IPS-NIHi7 (cell line): Measurements from ENCODE around the gene TMEM30B.
"Not testable (repeated sequence)": the region's sequence is repeated elsewhere in the genome, so short reads cannot be mapped to it uniquely, and the experiment has no call there.

Source experiments
- DNase-seq: peaks from one replicate; pipeline ENCODE4 v3.0.0; 2012; ENCODE audit warnings: mixed read lengths; ENCODE audit errors: extremely low spot score

Gene TMEM30B, protein sequence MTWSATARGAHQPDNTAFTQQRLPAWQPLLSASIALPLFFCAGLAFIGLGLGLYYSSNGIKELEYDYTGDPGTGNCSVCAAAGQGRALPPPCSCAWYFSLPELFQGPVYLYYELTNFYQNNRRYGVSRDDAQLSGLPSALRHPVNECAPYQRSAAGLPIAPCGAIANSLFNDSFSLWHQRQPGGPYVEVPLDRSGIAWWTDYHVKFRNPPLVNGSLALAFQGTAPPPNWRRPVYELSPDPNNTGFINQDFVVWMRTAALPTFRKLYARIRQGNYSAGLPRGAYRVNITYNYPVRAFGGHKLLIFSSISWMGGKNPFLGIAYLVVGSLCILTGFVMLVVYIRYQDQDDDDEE

DNA sequence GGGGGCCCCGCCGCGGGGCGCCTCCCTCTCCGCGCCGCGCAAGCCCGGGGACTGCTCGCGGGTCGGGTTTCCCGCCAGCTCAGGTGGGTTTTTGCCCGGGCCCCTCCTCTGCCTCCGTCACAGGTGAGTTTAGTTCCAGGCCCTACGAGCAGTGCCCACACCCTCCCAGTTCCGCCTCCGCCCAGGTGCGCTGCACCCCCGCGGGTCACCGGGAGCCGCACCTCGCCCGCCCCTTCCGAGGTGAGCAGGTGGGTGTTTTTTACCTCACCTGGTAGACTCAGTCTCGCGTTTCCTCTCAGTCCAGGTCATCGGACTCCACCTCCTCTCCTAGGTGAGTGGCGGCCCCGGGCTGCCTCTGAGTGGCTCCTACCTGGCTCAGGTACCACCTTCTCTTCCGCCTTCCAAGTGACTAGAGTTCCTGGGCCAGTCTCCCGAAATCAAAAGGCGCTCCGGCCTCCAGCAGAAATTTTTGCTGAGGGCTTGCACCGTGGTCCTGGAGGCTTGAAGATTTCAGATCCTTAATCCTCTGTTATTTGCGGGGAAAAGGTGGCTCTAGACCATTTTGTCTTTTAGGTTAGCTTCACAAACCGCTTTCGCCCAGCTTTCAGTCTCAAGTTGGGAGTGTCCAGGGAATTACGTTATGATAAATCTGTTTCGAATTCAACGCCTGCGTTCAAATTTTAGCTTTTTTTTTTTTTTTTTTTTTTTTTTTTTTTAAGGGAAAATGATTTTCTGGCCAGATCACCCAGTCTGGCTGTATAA is at the start of gene TMEM30B:
Gene TMEM30B (minus strand): TSS at position 153 of the 762 bp plus-strand sequence. CDS start 191 bp downstream, outside the sequence.
- peak; percentile 90 for DNase-seq

DNA sequence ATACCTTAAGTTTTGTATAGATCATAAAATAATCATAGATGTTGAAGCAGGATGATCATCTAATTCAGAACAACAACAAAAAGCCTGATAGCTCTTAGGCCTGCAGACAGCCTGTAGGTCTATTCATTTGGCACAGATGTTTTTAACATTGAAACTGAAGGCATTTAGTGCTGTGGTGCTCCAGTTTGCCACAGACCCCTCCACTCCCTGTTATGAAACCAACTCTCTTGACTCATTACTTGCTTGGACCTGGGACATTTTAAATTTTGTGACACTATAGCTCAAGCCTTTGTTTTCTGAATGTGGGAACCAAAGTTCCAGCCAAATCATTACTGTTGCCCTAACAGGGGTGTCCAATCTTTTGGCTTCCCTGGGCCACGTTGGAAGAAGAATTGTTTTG is 49.4 kb upstream of the TMEM30B start:
- DNase-seq, result no peak

DNA sequence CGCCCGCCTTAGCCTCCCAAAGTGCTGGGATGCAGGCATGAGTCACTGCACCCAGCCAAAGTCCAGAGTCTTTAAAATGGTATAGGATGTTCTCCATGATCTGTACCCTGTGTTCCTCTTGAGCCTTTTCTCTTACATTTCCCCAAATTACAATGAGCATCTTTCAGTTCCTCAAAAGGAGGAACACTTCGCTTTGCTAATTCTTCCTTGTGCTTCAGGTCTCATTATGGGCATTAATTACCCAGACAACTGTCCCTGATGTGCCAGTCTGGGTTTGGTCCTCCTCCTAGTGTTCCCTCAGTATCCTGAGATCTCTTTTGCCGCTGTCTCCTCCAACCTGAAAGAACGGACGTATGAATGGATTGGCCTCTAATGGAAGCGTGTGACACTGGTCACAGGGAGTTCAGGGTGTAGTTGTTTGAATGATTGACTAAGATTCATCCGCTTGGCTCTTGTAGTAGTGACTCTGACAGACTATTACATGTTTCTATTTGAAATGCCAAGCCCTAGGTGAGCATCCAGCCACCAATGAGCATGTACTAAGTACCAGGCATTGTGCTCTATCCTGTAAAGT is 48.4 kb upstream of the TMEM30B start:
- DNase-seq, result no peak

DNA sequence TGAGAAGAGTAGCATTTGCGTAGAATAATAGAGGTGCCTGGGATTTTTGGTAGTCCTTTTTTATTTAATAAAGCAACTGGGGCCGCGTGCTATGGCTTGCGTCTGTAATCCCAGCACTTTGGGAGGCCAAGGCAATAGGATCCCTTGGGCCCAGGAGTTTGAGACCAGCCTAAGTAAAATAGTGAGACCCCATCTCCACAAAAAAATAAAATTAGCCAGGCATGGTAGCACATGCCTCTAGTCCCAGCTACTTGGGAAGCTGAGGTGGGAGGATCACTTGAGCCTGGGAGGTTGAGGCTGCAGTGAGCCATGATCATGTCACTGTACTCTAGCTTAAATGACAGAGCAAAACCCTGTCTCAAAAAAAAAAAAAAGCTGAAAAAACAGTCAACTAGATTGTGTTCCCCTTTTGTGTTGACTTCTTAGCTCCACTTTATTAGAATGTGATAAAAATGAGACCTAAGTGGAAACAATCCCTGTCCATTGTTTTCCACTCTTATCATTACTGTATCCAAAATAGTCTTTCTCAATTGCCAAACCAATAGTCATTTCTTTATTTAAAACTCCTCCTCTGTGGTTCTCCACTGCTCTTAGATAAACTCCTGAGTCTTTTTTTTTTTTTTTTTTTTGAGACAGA is 47.6 kb upstream of the TMEM30B start:
- DNase-seq, result no peak

DNA sequence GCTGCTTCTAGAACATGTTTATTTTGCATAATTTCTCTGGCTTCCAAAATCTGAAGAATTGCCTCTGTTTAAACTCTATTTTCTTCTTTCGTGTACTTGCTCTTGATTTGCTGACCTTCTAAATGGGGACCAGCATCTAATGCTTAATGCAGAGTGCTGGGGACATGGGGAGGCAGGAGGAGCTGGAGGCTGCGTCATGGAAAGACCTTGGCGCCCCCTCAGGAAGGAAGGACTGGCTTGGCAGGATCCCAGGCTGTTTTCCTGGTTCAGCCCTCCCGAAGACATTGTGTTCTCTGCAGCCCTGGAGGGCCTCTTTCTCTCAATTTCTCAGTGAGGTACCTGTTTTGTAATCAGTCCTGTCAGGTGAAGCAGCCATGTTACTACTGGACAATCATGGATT is 45.7 kb upstream of the TMEM30B start:
- peak; percentile 61 for DNase-seq

DNA sequence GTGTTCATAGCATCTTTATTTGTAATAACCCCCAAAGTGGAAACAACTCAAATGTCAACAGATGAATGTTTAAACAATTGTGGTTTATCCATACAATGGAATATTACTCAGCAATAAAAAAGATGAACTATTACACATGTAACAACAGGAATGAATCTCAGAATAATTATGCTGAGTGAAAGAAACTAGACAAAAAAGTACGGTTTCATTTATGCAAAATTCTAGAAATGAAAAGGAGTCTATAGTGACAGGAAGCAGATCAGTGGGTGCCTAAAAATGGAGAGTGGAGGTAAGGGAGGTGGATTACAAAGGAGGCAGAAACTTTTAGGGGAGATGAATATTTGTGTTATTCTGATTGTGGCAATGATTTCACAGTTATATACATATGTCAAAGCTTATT is 45.0 kb upstream of the TMEM30B start:
- DNase-seq, result no peak

DNA sequence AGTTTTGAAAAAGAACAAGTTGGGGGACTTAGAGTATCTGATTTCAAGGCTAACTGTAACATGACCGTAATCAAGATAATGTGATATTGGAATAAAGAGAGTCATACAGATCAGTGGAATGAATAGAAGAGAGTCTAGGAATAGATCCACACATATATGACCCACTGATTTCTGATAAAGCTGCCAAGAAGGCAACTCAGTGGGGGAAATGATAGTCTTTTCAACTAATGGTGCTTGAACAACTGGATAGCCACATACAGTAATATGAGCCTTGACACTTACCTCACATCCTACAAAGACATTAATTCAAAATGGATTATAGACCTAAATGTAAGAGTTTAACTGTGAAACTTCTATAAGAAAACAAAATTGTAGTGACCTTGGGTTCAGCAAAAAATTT is 44.0 kb upstream of the TMEM30B start:
- DNase-seq, result no peak

DNA sequence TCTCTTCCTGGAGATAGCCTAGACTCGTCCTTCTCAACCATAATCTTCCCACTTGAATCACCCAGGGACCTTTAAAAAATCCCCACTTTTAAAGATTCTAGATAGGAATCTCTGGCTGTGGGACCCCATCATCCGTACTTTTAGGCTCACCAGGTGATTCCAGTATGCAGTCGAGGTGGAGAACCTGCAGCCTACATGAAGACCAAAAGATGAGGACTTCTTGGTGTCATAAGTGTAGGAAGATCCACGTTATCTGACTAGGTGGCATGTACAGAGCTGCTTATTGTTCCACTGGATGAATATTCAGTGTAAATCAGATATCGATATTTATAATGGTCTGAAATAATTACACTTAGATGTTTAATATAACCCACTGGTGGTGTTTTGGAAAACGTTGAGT is 42.8 kb upstream of the TMEM30B start:
- DNase-seq, result no peak

DNA sequence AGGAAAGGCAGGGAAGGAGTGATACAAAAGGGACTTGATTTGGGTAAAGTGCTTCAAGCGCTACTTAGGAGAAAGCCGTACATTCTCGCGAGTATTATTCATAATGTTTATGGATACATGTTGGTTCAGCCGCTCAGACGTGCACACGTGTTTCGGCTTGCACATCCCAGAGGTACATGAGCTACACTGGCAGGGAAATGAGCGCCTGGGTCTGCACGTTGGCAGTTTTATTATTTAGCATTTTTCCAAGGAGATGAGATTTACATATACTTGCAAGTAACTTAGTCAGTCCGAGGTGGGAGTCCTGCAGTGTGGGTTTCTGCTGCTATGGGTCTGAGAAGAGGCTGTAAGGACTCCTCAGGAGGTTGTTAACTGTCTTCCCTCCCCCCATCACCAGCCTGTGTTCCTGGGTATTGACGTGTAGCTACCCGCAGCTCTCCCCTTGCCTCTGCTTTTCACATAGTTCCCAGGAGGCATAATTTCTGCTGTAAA is 41.7 kb upstream of the TMEM30B start:
- no peak for DNase-seq

DNA sequence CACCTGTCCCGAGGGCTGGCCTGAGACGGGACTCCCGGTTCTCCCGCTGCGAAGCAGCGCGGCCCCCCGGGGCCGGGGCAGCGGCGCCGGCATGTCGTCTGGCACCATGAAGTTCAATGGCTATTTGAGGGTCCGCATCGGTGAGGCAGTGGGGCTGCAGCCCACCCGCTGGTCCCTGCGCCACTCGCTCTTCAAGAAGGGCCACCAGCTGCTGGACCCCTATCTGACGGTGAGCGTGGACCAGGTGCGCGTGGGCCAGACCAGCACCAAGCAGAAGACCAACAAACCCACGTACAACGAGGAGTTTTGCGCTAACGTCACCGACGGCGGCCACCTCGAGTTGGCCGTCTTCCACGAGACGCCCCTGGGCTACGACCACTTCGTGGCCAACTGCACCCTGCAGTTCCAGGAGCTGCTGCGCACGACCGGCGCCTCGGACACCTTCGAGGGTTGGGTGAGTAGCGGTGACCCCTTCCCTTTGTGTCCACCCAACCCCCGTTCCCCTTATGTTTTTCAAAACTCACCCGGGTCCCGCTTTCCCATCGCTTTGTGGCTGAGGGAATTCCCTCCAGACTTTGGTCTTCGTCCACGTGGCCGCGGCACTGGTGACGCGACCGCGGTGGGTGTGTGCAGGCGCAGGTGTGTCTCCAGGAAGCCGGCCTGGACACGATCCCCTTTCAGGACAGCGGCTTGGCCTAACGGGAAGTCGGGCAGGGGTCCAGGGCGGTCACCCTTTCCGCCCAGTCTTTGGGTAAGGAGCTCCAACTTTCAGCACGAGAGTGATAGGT is 41.1 kb upstream of the TMEM30B start:
- DNase-seq, result no peak

DNA sequence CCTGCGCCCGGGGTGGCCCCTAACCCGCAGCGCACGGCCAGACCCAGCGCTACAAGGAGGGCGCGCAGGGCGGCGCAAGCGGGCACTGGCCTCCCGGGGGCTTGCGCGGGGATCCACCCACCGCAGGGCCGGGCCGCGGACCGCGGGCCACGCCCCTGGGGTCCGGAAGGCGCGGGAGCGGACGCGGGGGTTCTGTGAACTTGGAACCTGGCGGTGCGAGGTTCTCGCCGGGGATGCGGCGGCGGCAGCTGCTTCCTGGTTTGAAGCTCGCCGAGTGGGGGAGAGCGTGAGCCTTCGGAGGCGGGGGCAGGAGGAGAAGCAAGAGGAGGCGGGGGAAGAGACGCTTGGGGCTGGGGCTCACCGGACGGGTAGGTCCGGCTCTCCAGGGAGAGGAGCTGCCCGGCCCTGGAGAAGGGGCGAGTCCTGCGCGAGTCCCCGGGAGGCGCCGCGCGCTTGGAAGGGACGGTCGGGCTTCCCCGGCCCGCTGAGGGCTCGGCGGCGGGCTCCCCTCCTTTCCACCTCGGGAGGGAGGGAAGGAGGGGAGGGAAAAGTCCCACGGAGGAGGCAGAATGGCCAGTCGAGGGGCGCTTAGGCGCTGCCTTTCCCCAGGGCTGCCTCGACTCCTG is 40.4 kb upstream of the TMEM30B start, which contains the start of gene PRKCH:
Gene PRKCH (plus strand): TSS at position 195 of the 626 bp plus-strand sequence. CDS start 523 bp downstream, outside the sequence.
- peak; percentile 81 for DNase-seq

DNA sequence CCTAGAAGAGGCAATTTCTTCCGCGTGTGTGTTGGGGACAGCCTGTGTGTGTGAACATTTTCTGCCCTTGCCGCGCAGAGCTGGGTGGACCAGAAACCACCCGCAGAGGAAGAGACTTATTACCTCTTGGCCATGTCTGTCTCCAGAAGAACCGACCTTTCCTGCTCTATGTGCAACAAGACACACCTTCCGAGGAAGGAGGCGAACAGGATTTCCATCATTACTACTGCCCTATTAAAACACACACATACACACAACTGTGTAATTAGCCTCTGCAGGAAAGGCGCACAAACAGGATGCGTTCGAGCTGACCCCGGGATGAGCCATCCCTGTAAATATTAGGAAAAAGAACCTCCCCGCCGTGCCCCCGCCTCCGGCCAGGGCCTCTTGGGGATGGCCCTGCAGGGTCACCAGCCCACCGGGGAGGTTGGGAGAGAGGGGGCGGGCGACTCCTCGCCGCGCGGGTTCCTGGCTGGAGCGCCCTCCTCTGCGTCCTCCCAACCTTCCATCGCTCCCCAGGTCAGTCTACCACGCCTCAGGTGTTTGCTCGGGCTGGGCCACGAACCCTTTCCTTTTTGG is 39.8 kb upstream of the TMEM30B start:
- DNase-seq, result no peak

DNA sequence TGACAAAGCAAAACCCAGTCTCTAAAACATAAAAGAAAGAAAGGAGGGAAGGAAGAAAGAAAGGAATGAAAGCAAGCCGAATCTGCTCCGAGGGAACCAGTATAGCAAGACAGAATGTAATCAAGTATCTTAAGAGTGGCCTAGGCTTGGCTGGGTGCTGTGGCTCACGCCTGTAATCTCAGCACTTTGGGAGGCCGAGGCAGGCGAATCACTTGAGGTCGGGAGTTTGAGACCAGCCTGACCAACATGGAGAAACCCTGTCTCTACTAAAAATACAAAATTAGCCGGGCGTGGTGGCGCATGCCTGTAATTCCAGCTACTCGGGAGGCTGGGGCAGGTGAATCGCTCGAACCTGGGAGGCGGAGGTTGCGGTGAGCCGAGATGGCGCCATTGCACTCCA is 39.0 kb upstream of the TMEM30B start:
- DNase-seq, result not testable (repeated sequence)

DNA sequence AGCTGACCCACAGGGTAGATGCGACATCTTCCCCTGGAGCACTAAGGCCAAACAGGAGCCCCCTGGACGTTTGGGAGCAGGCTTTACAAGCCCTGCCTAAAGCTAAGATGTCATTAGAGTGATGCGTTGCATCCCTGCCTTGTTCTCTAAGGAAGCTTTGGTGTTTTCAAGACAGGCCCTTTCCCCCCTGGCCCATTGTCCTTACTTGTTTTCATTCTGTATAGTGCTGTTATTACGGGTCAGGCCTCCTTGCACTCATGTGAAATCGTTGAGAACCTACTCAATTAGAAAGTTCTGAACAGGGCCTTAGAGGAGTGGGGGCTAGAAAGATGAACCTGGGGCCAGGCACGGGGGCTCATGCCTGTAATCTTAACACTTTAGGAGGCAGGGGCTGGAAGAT is 38.6 kb upstream of the TMEM30B start:
- DNase-seq, result no peak

DNA sequence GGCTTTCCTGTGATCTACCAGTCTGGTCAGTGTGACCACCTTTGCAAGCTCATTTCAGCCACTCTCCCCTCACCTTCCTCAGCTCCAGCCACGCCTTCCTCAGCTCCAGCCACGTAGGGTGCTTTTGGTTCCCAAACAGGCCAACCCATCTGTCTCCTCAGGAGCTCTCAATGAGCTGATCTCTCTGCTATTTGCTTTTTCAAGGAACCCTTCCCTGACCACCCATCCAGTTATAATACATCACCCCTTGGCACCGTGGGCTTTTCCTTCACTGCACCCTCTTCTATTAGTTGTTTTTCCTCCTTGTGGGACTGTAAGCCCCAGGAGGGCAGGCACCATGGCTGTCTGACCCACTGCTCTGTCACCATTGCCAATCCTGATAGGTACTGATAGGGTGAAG is 37.9 kb upstream of the TMEM30B start:
- DNase-seq, result no peak

DNA sequence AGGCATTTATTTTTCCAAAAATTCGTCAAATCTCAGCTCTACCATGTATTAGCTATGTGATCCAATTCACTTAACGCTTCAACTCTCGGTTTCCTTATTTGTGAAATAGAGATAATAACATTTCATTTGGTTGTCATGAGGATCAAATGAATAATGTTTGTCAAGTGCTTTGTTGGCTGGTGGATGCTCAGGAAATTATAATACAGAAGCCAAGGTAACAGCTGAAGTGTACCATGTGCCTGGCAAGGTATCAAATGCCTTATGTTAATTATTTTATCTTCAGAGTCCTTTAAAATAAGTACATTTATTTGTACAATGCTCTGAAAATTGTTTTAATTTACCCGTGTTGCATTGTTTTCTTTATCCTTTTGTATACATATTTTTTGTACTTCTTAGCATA is 34.2 kb upstream of the TMEM30B start:
- DNase-seq, result no peak

DNA sequence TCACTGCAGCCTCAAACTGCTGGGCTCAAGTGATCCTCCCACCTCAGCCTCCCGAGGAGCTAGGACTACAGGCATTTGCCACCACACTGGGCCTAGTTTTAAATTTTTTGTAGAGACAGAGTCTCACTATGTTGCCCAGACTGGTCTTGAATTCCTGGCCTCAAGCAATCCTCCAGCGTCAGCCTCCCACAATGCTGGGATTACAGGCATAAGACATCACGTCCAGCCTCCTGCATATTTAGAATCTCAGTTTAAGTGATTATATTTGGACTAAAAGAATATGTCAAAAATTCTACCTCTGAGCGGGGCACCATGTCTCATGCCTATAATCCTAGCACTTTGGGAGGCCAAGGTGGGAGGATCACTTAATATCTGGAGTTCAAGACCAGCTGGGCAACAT is 27.6 kb upstream of the TMEM30B start:
- DNase-seq, result not testable (repeated sequence)

DNA sequence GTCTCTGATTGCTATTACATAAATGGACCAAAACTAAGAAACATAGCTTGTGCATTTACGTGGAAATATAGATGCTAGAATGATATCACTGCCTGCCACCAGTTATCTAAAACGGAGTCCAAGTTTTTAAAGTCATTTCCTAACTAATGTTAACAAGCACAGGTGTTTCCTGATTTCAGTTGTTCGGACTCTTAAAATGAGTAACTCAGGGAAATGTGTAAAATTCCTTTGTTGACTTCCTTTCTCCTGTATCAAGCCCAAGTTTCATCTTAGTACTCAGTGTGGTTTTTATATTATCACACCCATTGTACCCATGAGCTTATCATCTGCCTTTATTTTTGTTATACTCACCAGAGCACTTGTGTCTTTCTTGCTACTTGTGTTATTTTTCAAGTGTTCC is 27.1 kb upstream of the TMEM30B start:
- no peak for DNase-seq

DNA sequence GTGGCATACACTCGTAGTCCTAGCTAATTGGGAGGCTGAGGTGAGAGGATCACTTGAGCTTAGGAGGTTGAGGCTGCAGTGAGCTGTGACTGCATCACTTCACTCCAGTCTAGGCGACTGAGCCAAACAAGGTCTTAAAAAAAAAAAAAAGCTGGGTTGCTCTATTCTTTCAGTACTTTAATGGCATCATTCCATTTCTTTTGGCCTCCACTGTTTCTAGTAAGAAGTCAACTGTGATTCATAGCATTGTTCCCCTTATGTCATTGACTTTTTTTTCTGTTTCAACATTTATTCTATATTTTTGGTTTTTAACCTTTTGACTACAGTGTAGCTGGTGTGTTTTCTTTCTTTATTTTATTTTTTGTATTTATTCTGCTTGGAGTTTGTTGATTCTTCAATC is 23.6 kb upstream of the TMEM30B start:
- no peak for DNase-seq

DNA sequence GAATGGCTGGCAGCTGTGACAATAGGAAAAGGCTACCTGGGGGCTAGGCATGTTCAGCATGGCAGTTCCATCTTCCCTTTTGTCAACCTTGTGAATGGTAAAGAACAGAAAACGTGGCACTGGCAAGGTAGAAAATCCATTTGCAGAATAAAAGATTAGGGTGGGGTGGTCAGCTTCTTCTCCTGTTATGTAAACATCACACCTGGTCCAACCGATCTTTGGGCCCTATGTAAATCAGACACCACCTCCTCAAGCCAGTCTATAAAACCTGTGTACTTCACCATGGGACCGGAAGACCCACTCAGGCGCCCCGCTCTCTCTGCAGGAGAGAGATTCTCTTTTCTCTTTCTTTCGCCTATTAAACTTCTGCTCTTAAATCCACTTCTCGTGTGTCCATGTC is 19.6 kb upstream of the TMEM30B start:
- DNase-seq, result no peak
